Measurements from ENCODE around the gene CACNA1D.

The CACNA1D gene

GRCh38 chr3:53837331-53837730 is 342.9 kb downstream of the CACNA1D start:
- no peak for TF ChIP-seq CTCF (conservative IDR thresholded peaks at IDR 0.05; ENCODE audit: control insufficient read depth, insufficient read depth, low read depth, low read length)
- no peak for DNase-seq (ENCODE audit: low read depth)
- no peak overlapping the region for H3K4me3 ChIP-seq (ENCODE audit: control insufficient read depth, low read depth, low read length)

GRCh38 chr3:53841296-53841695 is 346.9 kb downstream of the CACNA1D start:
- no peak for TF ChIP-seq CTCF (conservative IDR thresholded peaks at IDR 0.05; ENCODE audit: control insufficient read depth, insufficient read depth, low read depth, low read length)
- no peak for DNase-seq (ENCODE audit: low read depth)
- H3K4me3 ChIP-seq (ENCODE audit: control insufficient read depth, low read depth, low read length) = no peak overlapping the region

- peak; percentile 7 for TF ChIP-seq CTCF (conservative IDR thresholded peaks at IDR 0.05; ENCODE audit: control insufficient read depth, insufficient read depth, low read depth, low read length)
- DNase-seq (ENCODE audit: low read depth) = peak; percentile 32
- no peak overlapping the region for H3K4me3 ChIP-seq (ENCODE audit: control insufficient read depth, low read depth, low read length)
Observed at GRCh38 chr3:53842436-53843194, 348.2 kb downstream of the CACNA1D start.

- H3K4me3 ChIP-seq (ENCODE audit: control insufficient read depth, low read depth, low read length) = no peak overlapping the region
- no peak for DNase-seq (ENCODE audit: low read depth)
- no peak for TF ChIP-seq CTCF (conservative IDR thresholded peaks at IDR 0.05; ENCODE audit: control insufficient read depth, insufficient read depth, low read depth, low read length)
Observed at GRCh38 chr3:53843195-53844177, 349.1 kb downstream of the CACNA1D start.

- DNase-seq (ENCODE audit: low read depth) = no peak
- TF ChIP-seq CTCF (conservative IDR thresholded peaks at IDR 0.05; ENCODE audit: control insufficient read depth, insufficient read depth, low read depth, low read length) = no peak
- H3K4me3 ChIP-seq (ENCODE audit: control insufficient read depth, low read depth, low read length) = no peak overlapping the region
Observed at GRCh38 chr3:53844262-53845102, 350.1 kb downstream of the CACNA1D start.
